K562 (cell line): ENCODE results near the gene FLOT2. TPM values are rescaled to one million over a fixed set of nuclear protein-coding genes. Genes with fewer than 3 reads are reported as not detected.

Experiments
- ADNP ChIP-seq: fragments of 200-800 bp; sonication (Bioruptor generic); IDR thresholded peaks from 2 replicates; pipeline ENCODE4 v1.6.1; 2016; ENCODE audit warnings: missing genetic modification characterization, missing compliant biosample characterization
- ARHGAP35 ChIP-seq: fragments of 450-650 bp; IDR thresholded peaks from 2 replicates; pipeline ENCODE4 v1.6.1; 2018; ENCODE audit not compliant: partially characterized antibody
- BDP1 ChIP-seq: IDR thresholded peaks from 3 replicates; pipeline ENCODE4 v1.6.1; 2011; ENCODE audit not compliant: insufficient read length, insufficient read depth
- CEBPG ChIP-seq, 3 experiments: fragments of 200-800 bp in 1 of 3; sonication (Bioruptor generic) in 1 of 3; sonication (generic) in 1 of 3; formaldehyde crosslinking in 1 of 3; IDR thresholded peaks in 2 of 3; conservative IDR thresholded peaks in 1 of 3; 2 replicates each; pipeline versions ENCODE4 v1.6.1 to v1.8.0; 2016 to 2022; ENCODE audit warnings: missing compliant biosample characterization in 2 of 3, missing genetic modification characterization in 2 of 3, mild to moderate bottlenecking in 1 of 3, missing genetic modification reagents in 1 of 3
- CTCFL ChIP-seq: IDR thresholded peaks from 2 replicates; pipeline ENCODE4 v1.6.1; 2011; ENCODE audit warnings: borderline replicate concordance, low read depth, mild to moderate bottlenecking, moderate library complexity, low read length; ENCODE audit not compliant: insufficient read depth, poor library complexity, severe bottlenecking
- E2F5 ChIP-seq: sonication (generic); formaldehyde crosslinking; IDR thresholded peaks from 2 replicates; pipeline ENCODE4 v1.8.0; 2022; ENCODE audit warnings: mild to moderate bottlenecking, missing genetic modification reagents
- ELK1 ChIP-seq: sonication (generic); formaldehyde crosslinking; IDR thresholded peaks from 2 replicates; pipeline ENCODE4 v1.8.1; 2022; ENCODE audit warnings: missing genetic modification reagents
- ETV5 ChIP-seq: sonication (generic); formaldehyde crosslinking; IDR thresholded peaks from 2 replicates; pipeline ENCODE4 v1.4.0; 2020; ENCODE audit warnings: low read depth, mild to moderate bottlenecking, missing genetic modification reagents
- FOXA1 ChIP-seq: fragments of 450-650 bp; IDR thresholded peaks from 2 replicates; pipeline ENCODE4 v1.6.1; 2016; ENCODE audit warnings: mild to moderate bottlenecking, borderline replicate concordance
- GATAD2A ChIP-seq: fragments of 450-650 bp; IDR thresholded peaks from 2 replicates; pipeline ENCODE4 v1.6.1; 2017
- GTF2B ChIP-seq: IDR thresholded peaks from 2 replicates; pipeline ENCODE4 v1.6.1; 2011; ENCODE audit not compliant: insufficient read length; ENCODE audit errors: extremely low read depth
- HNRNPUL1 ChIP-seq: fragments of 200-400 bp; formaldehyde crosslinking; IDR thresholded peaks from 2 replicates; pipeline ENCODE4 v1.6.1; 2017; ENCODE audit warnings: low read length
- HOXB6 ChIP-seq: fragments of 250-450 bp; sonication (Bioruptor Pico); IDR thresholded peaks from 2 replicates; pipeline ENCODE4 v1.5.1; 2022; ENCODE audit warnings: mild to moderate bottlenecking, borderline replicate concordance
- IRF2 ChIP-seq: sonication (generic); formaldehyde crosslinking; IDR thresholded peaks from 2 replicates; pipeline ENCODE4 v1.8.1; 2022; ENCODE audit warnings: mild to moderate bottlenecking, missing genetic modification reagents
- KLF16 ChIP-seq: IDR thresholded peaks from 2 replicates; pipeline ENCODE4 v1.6.1; 2016; ENCODE audit warnings: antibody characterized with exemption
- PTBP1 ChIP-seq: fragments of 200-400 bp; formaldehyde crosslinking; IDR thresholded peaks from 2 replicates; pipeline ENCODE4 v1.6.1; 2017; ENCODE audit warnings: low read depth, low read length
- SNRNP70 ChIP-seq: fragments of 200-400 bp; formaldehyde crosslinking; optimal IDR thresholded peaks from 2 replicates; pipeline ENCODE3; 2017; ENCODE audit warnings: low read depth, low read length
- SP2 ChIP-seq: IDR thresholded peaks from 2 replicates; pipeline ENCODE4 v1.6.1; 2011; ENCODE audit warnings: mild to moderate bottlenecking, low read depth, low read length, moderate library complexity; ENCODE audit not compliant: poor library complexity, severe bottlenecking; ENCODE audit errors: extremely low read depth
- TCF7 ChIP-seq: sonication (generic); IDR thresholded peaks from 2 replicates; pipeline ENCODE4 v1.6.1; 2016; ENCODE audit warnings: antibody characterized with exemption, borderline replicate concordance
- TEAD4 ChIP-seq, 2 experiments: sonication (generic) in 1 of 2; formaldehyde crosslinking in 1 of 2; IDR thresholded peaks; 2 replicates each; pipeline versions ENCODE4 v1.6.1 to v1.8.0; 2012 to 2022; ENCODE audit warnings: borderline replicate concordance in 1 of 2, inconsistent platforms in 1 of 2, low read length in 1 of 2, mild to moderate bottlenecking in 1 of 2, missing genetic modification reagents in 1 of 2
- U2AF2 ChIP-seq: fragments of 200-400 bp; formaldehyde crosslinking; optimal IDR thresholded peaks from 2 replicates; pipeline ENCODE3; 2017; ENCODE audit warnings: low read depth, mild to moderate bottlenecking, low read length
- ZKSCAN3 ChIP-seq: fragments of 250-450 bp; sonication (Bioruptor Pico); IDR thresholded peaks from 2 replicates; pipeline ENCODE4 v1.4.0; 2020
- ZNF311 ChIP-seq: fragments of 250-450 bp; sonication (Bioruptor Pico); IDR thresholded peaks from 2 replicates; pipeline ENCODE4 v1.4.0; 2020; ENCODE audit warnings: mild to moderate bottlenecking, moderate library complexity
- ZSCAN29 ChIP-seq: fragments of 450-650 bp; IDR thresholded peaks from 2 replicates; pipeline ENCODE4 v1.6.1; 2017
- polyA plus RNA-seq, 8 experiments: library from polyadenylated mRNA; depleted of rRNA in 4 of 8; stranded (reverse) in 5 of 8; unstranded in 3 of 8; fragments of >200 nt; fragmentation: Nextera tagmentation in 2 of 8; fragmentation: Illumina TruSeq in 1 of 8; extraction: Ambion mirVana in 2 of 8; extraction: Trizol in 1 of 8; gene quantifications; 2 replicates each; pipeline versions ENCODE4 v1.2.1 to v1.2.3, GENCODE V29; 2011 to 2014; ENCODE audit warnings: inconsistent platforms in 1 of 8, missing spikeins in 1 of 8
- total RNA-seq, 7 experiments: library from RNA; depleted of rRNA in 6 of 7; stranded (reverse); fragments of >200 nt in 6 of 7; fragmentation: Illumina TruSeq in 2 of 7; extraction: Trizol in 2 of 7; gene quantifications; 2 replicates each; pipeline versions ENCODE4 v1.2.1 to v1.2.3, GENCODE V29; 2011 to 2021; ENCODE audit warnings: low replicate concordance in 1 of 7

The FLOT2 gene
- total and polyA plus RNA-seq, 9 of the 15 experiments (the other 6 are each of a cell fraction or from before 2014, with no cell fraction given), result 17.5 to 138 (median 41.7) TPM

GRCh38 chr17:28864991-28865849 is 32.3 kb downstream of the FLOT2 start (continued):
- TF ChIP-seq E2F5 (CRISPR knock-in tag), result no peak
- no peak for TF ChIP-seq BDP1
- TF ChIP-seq U2AF2, result no peak
- TF ChIP-seq CTCFL, result no peak
- TF ChIP-seq ELK1 (CRISPR knock-in tag), result no peak
- TF ChIP-seq ETV5 (CRISPR knock-in tag), result peak; percentile 89
- TF ChIP-seq SNRNP70, result no peak
- no peak for TF ChIP-seq CEBPG (CRISPR knock-in tag; IDR thresholded peaks at IDR 0.05)
- TF ChIP-seq CEBPG (tag; conservative IDR thresholded peaks at IDR 0.05 in 1 of 2, IDR thresholded peaks at IDR 0.05 in 1 of 2), result no peak
- TF ChIP-seq GTF2B, result no peak
- TF ChIP-seq TEAD4 (IDR thresholded peaks at IDR 0.05; ENCODE audit: low read length), result peak; percentile 99
- no peak for TF ChIP-seq TEAD4 (CRISPR knock-in tag; IDR thresholded peaks at IDR 0.05; ENCODE audit: borderline replicate concordance)
- no peak for TF ChIP-seq ARHGAP35
- TF ChIP-seq HNRNPUL1, result 0 out of 2 replicates have a peak, but pooled peaks have one; percentile 34
- no peak for TF ChIP-seq FOXA1
- no peak for TF ChIP-seq IRF2 (CRISPR knock-in tag)
- TF ChIP-seq ZSCAN29, result no peak; the same call in 1 of the 2 replicates
- peak; percentile 94 for TF ChIP-seq ZNF311
- no peak for TF ChIP-seq SP2
- 0 out of 2 replicates have a peak, but pooled peaks have one; percentile 65 for TF ChIP-seq HOXB6
- peak; percentile 100 for TF ChIP-seq KLF16
- TF ChIP-seq ZKSCAN3 (CRISPR knock-in tag), result no peak
- peak; percentile 98 for TF ChIP-seq GATAD2A
- peak; percentile 68; the same call in 1 of the 2 replicates for TF ChIP-seq TCF7
- no peak; the same call in 1 of the 2 replicates for TF ChIP-seq ADNP (tag)
- peak; percentile 94 for TF ChIP-seq PTBP1
